ENCODE data around the gene FNDC3B.

The FNDC3B gene

DNA sequence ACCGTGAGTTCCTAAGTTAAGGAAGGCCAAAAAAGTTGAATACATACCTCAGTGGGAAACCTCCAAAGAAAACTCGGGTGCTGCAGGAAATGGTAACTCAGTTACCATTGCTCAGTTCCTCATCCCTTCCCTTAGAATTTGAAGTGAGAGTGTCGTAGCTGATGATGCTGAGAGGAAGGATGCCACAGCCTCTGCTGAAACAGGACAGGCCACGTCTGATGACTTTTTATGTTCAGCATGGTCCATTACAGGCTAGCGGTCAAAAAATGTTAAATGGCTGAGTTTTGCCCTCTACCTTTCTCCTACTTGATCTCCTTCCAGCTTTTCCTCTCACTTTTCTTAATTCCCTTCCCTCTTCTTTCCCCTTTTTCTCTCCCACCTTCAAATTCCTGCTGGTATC, 273.3 kb downstream of the FNDC3B start:
- Histone ChIP-seq H3K4me1 (ENCODE audit: control insufficient read depth in 5 of 5, insufficient read depth in 5 of 5, low read length in 5 of 5) (peaks cover 3 to 23% (median 13%) of the 10 kb centered on the region in 5 donors), H3K27ac (ENCODE audit: low read depth, low read length) (no peak overlapping the region), H3K27me3 (ENCODE audit: control insufficient read depth in 5 of 5, insufficient read depth in 4 of 5, low read length in 5 of 5) (peaks cover 0 to under 1% (median 0%) of the 10 kb centered on the region in 5 donors), H3K9me3 (ENCODE audit: control insufficient read depth in 5 of 5, low read length in 5 of 5) (no peaks in the 10 kb centered on the region), H3K9ac (ENCODE audit: low read length in 5 of 5) (no peak overlapping the region), H3K36me3 (ENCODE audit: control insufficient read depth in 5 of 5, insufficient read depth in 5 of 5, low read length in 5 of 5) (peaks cover 51 to 69% (median 59%) of the 10 kb centered on the region in 5 donors), H3K4me3 (ENCODE audit: low read depth in 1 of 5, low read length in 5 of 5) (no peak overlapping the region)

GRCh38 chr3:172313671-172314070, 274.3 kb downstream of the FNDC3B start:
- Histone ChIP-seq H3K36me3 (ENCODE audit: control insufficient read depth in 5 of 5, insufficient read depth in 5 of 5, low read length in 5 of 5) (peaks cover 42 to 64% (median 52%) of the 10 kb centered on the region in 5 donors), H3K27ac (ENCODE audit: low read depth, low read length) (no peak overlapping the region), H3K4me3 (ENCODE audit: low read depth in 1 of 5, low read length in 5 of 5) (no peak overlapping the region), H3K9me3 (ENCODE audit: control insufficient read depth in 5 of 5, low read length in 5 of 5) (peaks cover 0 to 2% (median 0%) of the 10 kb centered on the region in 5 donors), H3K27me3 (ENCODE audit: control insufficient read depth in 5 of 5, insufficient read depth in 4 of 5, low read length in 5 of 5) (peaks cover 0 to 4% (median 0%) of the 10 kb centered on the region in 5 donors), H3K9ac (ENCODE audit: low read length in 5 of 5) (no peak overlapping the region), H3K4me1 (ENCODE audit: control insufficient read depth in 5 of 5, insufficient read depth in 5 of 5, low read length in 5 of 5) (peaks cover 13 to 33% (median 23%) of the 10 kb centered on the region in 5 donors)

- Histone ChIP-seq H3K9ac (ENCODE audit: low read length in 5 of 5) (no peak overlapping the region), H3K27ac (ENCODE audit: low read depth, low read length) (no peak overlapping the region), H3K4me3 (ENCODE audit: low read depth in 1 of 5, low read length in 5 of 5) (no peak overlapping the region), H3K27me3 (ENCODE audit: control insufficient read depth in 5 of 5, insufficient read depth in 4 of 5, low read length in 5 of 5) (peaks cover 0 to 4% (median 0%) of the 10 kb centered on the region in 5 donors), H3K36me3 (ENCODE audit: control insufficient read depth in 5 of 5, insufficient read depth in 5 of 5, low read length in 5 of 5) (peaks cover 33 to 61% (median 45%) of the 10 kb centered on the region in 5 donors), H3K9me3 (ENCODE audit: control insufficient read depth in 5 of 5, low read length in 5 of 5) (peaks cover 0 to 2% (median 0%) of the 10 kb centered on the region in 5 donors), H3K4me1 (ENCODE audit: control insufficient read depth in 5 of 5, insufficient read depth in 5 of 5, low read length in 5 of 5) (peaks cover 17 to 41% (median 26%) of the 10 kb centered on the region in 5 donors)
Measured at GRCh38 chr3:172314591-172315160, 275.3 kb downstream of the FNDC3B start.

DNA sequence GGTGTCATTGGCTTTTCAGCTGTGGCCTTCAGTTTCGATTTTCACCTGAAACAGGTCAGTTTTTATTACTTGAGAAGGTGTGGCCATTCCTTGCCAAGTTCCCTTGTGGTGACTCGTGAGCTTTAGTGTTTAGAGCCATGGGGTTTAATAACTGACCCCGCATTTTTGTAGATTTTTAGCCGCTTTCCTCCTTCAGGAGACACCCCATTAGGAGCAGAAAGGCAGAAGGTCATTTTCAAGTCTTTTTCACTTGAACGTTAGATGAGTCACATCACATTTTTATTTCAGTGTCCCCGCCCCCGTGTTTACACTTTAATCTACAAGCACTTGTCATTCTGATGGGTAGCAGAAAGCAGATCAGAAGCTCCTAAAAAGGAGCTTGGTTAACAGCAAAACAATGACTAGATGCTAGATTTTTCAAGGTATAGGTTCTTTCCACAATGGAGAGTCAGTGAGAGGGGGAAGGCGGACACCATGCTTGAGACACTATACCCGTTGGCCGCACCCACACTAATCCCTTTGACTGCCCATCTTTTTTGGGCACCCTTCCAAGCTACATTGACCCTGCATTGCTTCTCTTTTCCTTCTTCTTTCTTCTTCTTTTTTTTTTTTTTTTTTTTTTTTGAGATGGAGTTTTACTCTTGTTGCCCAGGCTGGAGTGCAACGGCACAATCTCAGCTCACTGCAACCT, 276.2 kb downstream of the FNDC3B start:
- H3K9me3 ChIP-seq (ENCODE audit: control insufficient read depth in 5 of 5, low read length in 5 of 5): peaks cover 0 to 2% (median 0%) of the 10 kb centered on the region in 5 donors
- no peak overlapping the region for H3K27ac ChIP-seq (ENCODE audit: low read depth, low read length)
- H3K4me3 ChIP-seq (ENCODE audit: low read depth in 1 of 5, low read length in 5 of 5): no peak overlapping the region
- H3K4me1 ChIP-seq (ENCODE audit: control insufficient read depth in 5 of 5, insufficient read depth in 5 of 5, low read length in 5 of 5): peaks cover 19 to 49% (median 26%) of the 10 kb centered on the region in 5 donors
- H3K27me3 ChIP-seq (ENCODE audit: control insufficient read depth in 5 of 5, insufficient read depth in 4 of 5, low read length in 5 of 5): peaks cover 0 to 4% (median 0%) of the 10 kb centered on the region in 5 donors
- H3K36me3 ChIP-seq (ENCODE audit: control insufficient read depth in 5 of 5, insufficient read depth in 5 of 5, low read length in 5 of 5): peaks cover 27 to 58% (median 40%) of the 10 kb centered on the region in 5 donors
- H3K9ac ChIP-seq (ENCODE audit: low read length in 5 of 5): no peak overlapping the region

DNA sequence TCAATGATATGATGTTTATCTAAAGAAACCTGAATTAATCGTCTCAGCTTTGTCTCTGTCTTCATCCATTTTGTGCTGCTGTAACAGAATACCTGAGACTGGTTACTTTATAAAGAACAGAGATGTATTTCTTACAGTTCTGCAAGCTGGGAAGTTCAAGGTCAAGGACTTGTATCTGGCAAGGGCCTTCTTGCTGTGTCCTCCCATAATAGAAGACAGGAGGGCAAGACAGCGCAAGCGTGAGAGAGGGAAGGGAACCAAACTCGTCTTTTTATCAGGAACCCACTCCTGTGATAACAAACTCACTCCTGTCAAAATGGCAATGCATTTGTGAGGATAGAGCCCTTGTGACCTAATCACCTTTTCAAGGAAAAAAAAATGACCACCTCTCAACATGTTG, 277.4 kb downstream of the FNDC3B start:
- H3K36me3 ChIP-seq (ENCODE audit: control insufficient read depth in 5 of 5, insufficient read depth in 5 of 5, low read length in 5 of 5): peaks cover 21 to 50% (median 31%) of the 10 kb centered on the region in 5 donors
- H3K4me3 ChIP-seq (ENCODE audit: low read depth in 1 of 5, low read length in 5 of 5): no peak overlapping the region
- no peak overlapping the region for H3K27ac ChIP-seq (ENCODE audit: low read depth, low read length)
- peaks cover 0 to 4% (median 0%) of the 10 kb centered on the region in 5 donors for H3K27me3 ChIP-seq (ENCODE audit: control insufficient read depth in 5 of 5, insufficient read depth in 4 of 5, low read length in 5 of 5)
- no peak overlapping the region for H3K9ac ChIP-seq (ENCODE audit: low read length in 5 of 5)
- peaks cover 21 to 58% (median 30%) of the 10 kb centered on the region in 5 donors for H3K4me1 ChIP-seq (ENCODE audit: control insufficient read depth in 5 of 5, insufficient read depth in 5 of 5, low read length in 5 of 5)
- H3K9me3 ChIP-seq (ENCODE audit: control insufficient read depth in 5 of 5, low read length in 5 of 5): peaks cover 0 to 2% (median 0%) of the 10 kb centered on the region in 5 donors

DNA sequence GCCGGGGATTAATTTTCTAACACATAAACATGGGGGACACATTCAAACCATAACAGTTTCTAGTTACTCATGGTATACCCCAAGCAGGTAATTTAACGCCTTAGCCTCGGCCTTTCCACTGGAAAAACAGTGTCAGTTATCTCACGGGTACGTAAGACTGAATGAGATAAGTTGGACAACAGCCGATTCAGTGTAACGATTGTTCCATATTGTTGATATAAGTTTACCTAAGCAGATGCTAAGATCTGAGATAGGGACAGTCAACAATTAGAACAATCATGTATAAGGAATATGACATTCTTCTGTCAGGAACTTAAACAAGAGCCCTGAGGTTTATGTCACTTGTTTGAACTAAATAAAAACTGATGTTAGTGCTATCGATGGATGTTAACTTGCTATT, 278.1 kb downstream of the FNDC3B start:
- peaks cover 21 to 56% (median 24%) of the 10 kb centered on the region in 5 donors for H3K4me1 ChIP-seq (ENCODE audit: control insufficient read depth in 5 of 5, insufficient read depth in 5 of 5, low read length in 5 of 5)
- no peak overlapping the region for H3K4me3 ChIP-seq (ENCODE audit: low read depth in 1 of 5, low read length in 5 of 5)
- peaks cover 18 to 54% (median 35%) of the 10 kb centered on the region in 5 donors for H3K36me3 ChIP-seq (ENCODE audit: control insufficient read depth in 5 of 5, insufficient read depth in 5 of 5, low read length in 5 of 5)
- peaks cover 0 to 2% (median 0%) of the 10 kb centered on the region in 5 donors for H3K9me3 ChIP-seq (ENCODE audit: control insufficient read depth in 5 of 5, low read length in 5 of 5)
- H3K27me3 ChIP-seq (ENCODE audit: control insufficient read depth in 5 of 5, insufficient read depth in 4 of 5, low read length in 5 of 5): peaks cover 0 to 4% (median 0%) of the 10 kb centered on the region in 5 donors
- H3K27ac ChIP-seq (ENCODE audit: low read depth, low read length): peak overlapping the region; percentile 58
- H3K9ac ChIP-seq (ENCODE audit: low read length in 5 of 5): peak overlapping the region in 2 of 5 donors; percentile 39 to 99

DNA sequence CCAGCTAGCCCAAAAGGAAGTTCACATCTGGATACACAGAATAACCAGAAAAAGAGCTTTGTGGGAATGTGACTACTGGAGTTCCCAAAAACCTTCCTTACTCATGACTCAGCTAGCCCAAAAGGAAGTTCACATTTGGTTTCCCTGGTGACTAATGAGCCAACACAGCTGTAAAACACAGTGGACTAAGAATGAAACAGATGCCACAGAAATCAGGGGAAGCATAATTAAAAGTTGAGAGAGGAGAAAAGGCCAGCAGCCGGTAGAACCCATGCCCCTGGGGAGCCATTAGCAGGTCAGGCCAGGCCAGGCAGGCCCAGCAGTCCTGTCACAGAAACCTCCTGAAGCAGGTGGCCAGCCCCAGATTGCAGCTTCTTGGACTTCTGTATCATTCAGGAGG, 278.6 kb downstream of the FNDC3B start:
- Histone ChIP-seq H3K9ac (ENCODE audit: low read length in 5 of 5) (peak overlapping the region in 3 of 5 donors; percentile 6 to 99 (median 39)), H3K36me3 (ENCODE audit: control insufficient read depth in 5 of 5, insufficient read depth in 5 of 5, low read length in 5 of 5) (peaks cover 18 to 49% (median 30%) of the 10 kb centered on the region in 5 donors), H3K9me3 (ENCODE audit: control insufficient read depth in 5 of 5, low read length in 5 of 5) (peaks cover 0 to 2% (median 0%) of the 10 kb centered on the region in 5 donors), H3K27me3 (ENCODE audit: control insufficient read depth in 5 of 5, insufficient read depth in 4 of 5, low read length in 5 of 5) (peaks cover 0 to 4% (median 0%) of the 10 kb centered on the region in 5 donors), H3K4me1 (ENCODE audit: control insufficient read depth in 5 of 5, insufficient read depth in 5 of 5, low read length in 5 of 5) (peaks cover 21 to 52% (median 24%) of the 10 kb centered on the region in 5 donors), H3K4me3 (ENCODE audit: low read depth in 1 of 5, low read length in 5 of 5) (no peak overlapping the region), H3K27ac (ENCODE audit: low read depth, low read length) (peak overlapping the region; percentile 58)

DNA sequence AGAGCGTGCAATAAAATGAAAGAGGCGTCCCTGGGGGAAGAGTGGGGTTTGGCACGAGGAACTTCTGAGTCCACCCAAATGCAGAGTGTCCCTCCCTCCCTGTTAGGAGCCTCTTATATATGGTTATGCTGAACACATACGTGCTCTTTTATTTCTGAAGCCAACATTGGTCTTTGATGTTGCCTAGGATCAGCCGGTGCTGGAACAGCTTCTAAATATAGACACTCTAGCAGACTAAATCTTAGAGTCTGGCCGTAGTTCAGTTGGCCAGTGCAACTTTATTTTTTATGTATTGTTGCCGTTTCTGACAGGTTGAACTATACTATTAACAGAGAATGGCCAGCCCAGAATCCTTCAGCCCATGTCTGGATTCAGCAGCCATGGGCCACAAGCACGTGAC, 280.2 kb downstream of the FNDC3B start:
- Histone ChIP-seq H3K9ac (ENCODE audit: low read length in 5 of 5) (no peak overlapping the region), H3K36me3 (ENCODE audit: control insufficient read depth in 5 of 5, insufficient read depth in 5 of 5, low read length in 5 of 5) (peaks cover 9 to 49% (median 21%) of the 10 kb centered on the region in 5 donors), H3K4me3 (ENCODE audit: low read depth in 1 of 5, low read length in 5 of 5) (no peak overlapping the region), H3K27ac (ENCODE audit: low read depth, low read length) (peak overlapping the region; percentile 58), H3K9me3 (ENCODE audit: control insufficient read depth in 5 of 5, low read length in 5 of 5) (peaks cover 0 to 2% (median 0%) of the 10 kb centered on the region in 5 donors), H3K4me1 (ENCODE audit: control insufficient read depth in 5 of 5, insufficient read depth in 5 of 5, low read length in 5 of 5) (peaks cover 21 to 52% (median 27%) of the 10 kb centered on the region in 5 donors), H3K27me3 (ENCODE audit: control insufficient read depth in 5 of 5, insufficient read depth in 4 of 5, low read length in 5 of 5) (peaks cover 0 to 4% (median 0%) of the 10 kb centered on the region in 5 donors)

DNA sequence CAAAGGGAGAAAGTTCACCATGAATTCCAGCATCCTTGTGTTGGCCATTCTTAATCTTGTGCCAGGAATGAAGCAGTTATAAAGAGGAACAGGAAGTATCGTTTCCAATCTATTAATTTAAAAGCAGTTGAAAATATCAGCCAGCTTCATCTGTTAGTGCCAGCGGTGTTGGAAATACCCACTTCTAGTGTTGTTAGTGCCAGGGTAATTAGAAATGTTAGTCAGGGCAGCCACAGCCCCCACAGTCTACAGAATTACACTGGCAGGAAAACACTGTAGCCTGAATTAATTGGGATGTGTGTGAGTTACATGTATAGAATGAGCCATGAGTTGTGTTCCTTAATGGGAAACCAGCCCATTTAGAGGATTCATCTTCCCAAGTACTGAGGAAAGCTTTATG, 281.1 kb downstream of the FNDC3B start:
- H3K4me3 ChIP-seq (ENCODE audit: low read depth in 1 of 5, low read length in 5 of 5): no peak overlapping the region
- no peak overlapping the region for H3K9ac ChIP-seq (ENCODE audit: low read length in 5 of 5)
- peaks cover 0 to 2% (median 0%) of the 10 kb centered on the region in 5 donors for H3K9me3 ChIP-seq (ENCODE audit: control insufficient read depth in 5 of 5, low read length in 5 of 5)
- peaks cover 0 to 4% (median 0%) of the 10 kb centered on the region in 5 donors for H3K27me3 ChIP-seq (ENCODE audit: control insufficient read depth in 5 of 5, insufficient read depth in 4 of 5, low read length in 5 of 5)
- H3K36me3 ChIP-seq (ENCODE audit: control insufficient read depth in 5 of 5, insufficient read depth in 5 of 5, low read length in 5 of 5): peaks cover 9 to 54% (median 29%) of the 10 kb centered on the region in 5 donors
- peaks cover 21 to 52% (median 27%) of the 10 kb centered on the region in 5 donors for H3K4me1 ChIP-seq (ENCODE audit: control insufficient read depth in 5 of 5, insufficient read depth in 5 of 5, low read length in 5 of 5)
- H3K27ac ChIP-seq (ENCODE audit: low read depth, low read length): peak overlapping the region; percentile 39

GRCh38 chr3:172321035-172321434, 281.7 kb downstream of the FNDC3B start:
- H3K4me3 ChIP-seq (ENCODE audit: low read depth in 1 of 5, low read length in 5 of 5): no peak overlapping the region
- H3K27me3 ChIP-seq (ENCODE audit: control insufficient read depth in 5 of 5, insufficient read depth in 4 of 5, low read length in 5 of 5): peaks cover 0 to 4% (median 0%) of the 10 kb centered on the region in 5 donors
- peak overlapping the region; percentile 39 for H3K27ac ChIP-seq (ENCODE audit: low read depth, low read length)
- H3K4me1 ChIP-seq (ENCODE audit: control insufficient read depth in 5 of 5, insufficient read depth in 5 of 5, low read length in 5 of 5): peaks cover 21 to 46% (median 27%) of the 10 kb centered on the region in 5 donors
- H3K36me3 ChIP-seq (ENCODE audit: control insufficient read depth in 5 of 5, insufficient read depth in 5 of 5, low read length in 5 of 5): peaks cover 9 to 59% (median 31%) of the 10 kb centered on the region in 5 donors
- H3K9me3 ChIP-seq (ENCODE audit: control insufficient read depth in 5 of 5, low read length in 5 of 5): peaks cover 0 to 2% (median 0%) of the 10 kb centered on the region in 5 donors
- H3K9ac ChIP-seq (ENCODE audit: low read length in 5 of 5): no peak overlapping the region
